Amniotic stem cell (primary cell): ENCODE data around the gene EEF1A2.
A peak's percentile ranks its signal among the peaks of the same experiment; 100 is the strongest.
"Not testable (repeated sequence)": the region's sequence is repeated elsewhere in the genome, so short reads cannot be mapped to it uniquely, and the experiment has no call there.

Experiments used
- DNase-seq: peaks from one replicate; lab custom pipeline; 2025; lab: John Stamatoyannopoulos, UW

The EEF1A2 gene

DNA sequence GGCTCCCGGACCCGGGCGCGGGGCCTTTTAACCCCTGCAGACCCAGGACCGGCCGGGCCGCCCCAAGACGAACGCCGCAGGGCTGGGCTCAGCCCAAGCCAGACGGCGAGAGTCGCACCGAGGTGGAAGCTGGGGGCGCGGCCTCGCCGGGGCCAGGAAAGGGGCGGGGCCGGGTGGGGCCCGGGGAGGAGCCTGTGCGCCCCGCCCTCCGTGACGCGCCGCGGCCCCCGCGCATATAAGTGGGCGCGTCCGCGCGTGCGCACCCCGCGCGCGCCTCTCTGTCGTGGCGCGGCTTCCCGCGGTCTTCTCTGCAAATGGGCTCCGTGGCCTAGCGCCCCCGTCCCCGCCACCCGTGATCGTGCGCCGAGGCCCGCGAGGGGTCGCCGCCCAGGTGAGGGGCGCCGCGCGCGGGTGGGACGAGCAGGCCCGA lies 21.6 kb upstream of the EEF1A2 start, which contains the start of gene PPDPF:
PPDPF (plus strand) TSS at position 262 of the 430 bp plus-strand sequence. CDS start 544 bp downstream, outside the sequence.
- DNase-seq: peak; percentile 62

DNA sequence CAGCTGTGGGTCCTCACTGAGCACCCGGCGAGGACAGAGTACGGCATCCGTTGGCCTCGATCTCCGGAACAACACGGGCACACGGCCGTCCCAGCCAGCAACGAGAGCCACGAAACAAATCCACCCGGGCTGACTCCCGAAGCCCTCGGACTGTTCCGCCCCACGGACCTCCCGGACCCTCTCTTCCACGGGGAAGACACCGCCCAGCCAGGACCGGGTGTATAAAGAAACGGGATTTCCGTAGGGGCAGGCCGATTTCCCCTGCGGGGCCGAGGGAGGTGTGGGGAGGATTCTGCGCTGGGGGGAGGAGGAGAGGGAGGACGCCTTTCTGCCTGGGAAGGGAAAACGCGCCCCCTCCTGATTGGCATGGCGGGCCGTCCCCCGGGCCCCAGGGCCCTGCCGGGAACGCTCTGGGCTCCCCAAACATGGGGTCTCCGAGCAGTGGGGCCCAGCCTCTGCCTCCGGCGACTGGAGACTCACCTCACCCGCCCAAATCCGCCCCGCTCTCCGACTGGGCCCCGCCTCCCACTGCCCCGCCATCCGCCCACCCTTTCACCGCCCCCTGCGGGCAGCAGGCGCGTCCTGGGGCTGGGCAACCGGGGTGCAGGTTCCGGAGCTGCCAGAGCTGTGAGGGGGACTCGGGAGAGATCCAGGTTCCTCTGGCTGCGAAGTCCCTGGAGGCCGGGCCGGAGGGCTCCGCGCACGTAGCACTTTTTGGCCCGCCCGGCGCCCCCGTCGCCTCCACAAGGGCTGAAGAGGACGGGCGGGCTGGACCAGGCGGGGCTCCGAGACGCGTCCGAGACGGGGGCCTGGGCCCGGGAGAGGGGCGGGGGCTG lies 21.0 kb upstream of the EEF1A2 start:
- no peak for DNase-seq

GRCh38 chr20:63518946-63519667 lies 20.2 kb upstream of the EEF1A2 start:
- no peak for DNase-seq

GRCh38 chr20:63518351-63518861 lies 19.5 kb upstream of the EEF1A2 start:
- DNase-seq: no peak

GRCh38 chr20:63517376-63518309 lies 18.8 kb upstream of the EEF1A2 start:
- no peak for DNase-seq

GRCh38 chr20:63514520-63514919 lies 15.6 kb upstream of the EEF1A2 start:
- not testable (repeated sequence) for DNase-seq

- no peak for DNase-seq
Observed at GRCh38 chr20:63513207-63513606, 14.3 kb upstream of the EEF1A2 start.

DNA sequence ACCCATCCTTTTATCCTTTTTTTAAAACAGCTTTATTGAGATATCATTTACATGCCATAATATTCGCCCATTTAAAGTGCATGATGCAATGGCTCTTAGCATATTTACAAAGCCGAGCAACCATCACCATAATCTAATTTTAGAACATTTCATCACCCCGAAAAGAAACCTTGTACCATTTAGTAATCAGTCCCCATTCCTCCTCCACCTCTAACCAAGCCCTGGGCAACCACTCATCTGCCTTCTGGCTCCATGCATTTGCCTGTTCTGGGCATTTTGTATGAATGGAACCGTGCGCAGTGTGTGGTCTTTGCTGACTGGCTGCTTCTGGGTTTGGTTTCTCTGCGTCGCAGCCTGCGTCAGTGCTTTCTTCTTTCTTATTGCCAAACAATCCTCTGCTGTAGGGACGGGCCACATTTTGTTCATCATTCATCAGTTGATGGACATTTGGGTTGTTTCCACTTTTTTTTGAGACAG lies 10.2 kb upstream of the EEF1A2 start:
- DNase-seq: no peak

- DNase-seq: no peak
Observed at GRCh38 chr20:63508072-63508768, 9.3 kb upstream of the EEF1A2 start.

- DNase-seq: no peak
Observed at GRCh38 chr20:63507083-63507743, 8.3 kb upstream of the EEF1A2 start.

GRCh38 chr20:63505723-63506122 lies 6.8 kb upstream of the EEF1A2 start:
- no peak for DNase-seq

DNA sequence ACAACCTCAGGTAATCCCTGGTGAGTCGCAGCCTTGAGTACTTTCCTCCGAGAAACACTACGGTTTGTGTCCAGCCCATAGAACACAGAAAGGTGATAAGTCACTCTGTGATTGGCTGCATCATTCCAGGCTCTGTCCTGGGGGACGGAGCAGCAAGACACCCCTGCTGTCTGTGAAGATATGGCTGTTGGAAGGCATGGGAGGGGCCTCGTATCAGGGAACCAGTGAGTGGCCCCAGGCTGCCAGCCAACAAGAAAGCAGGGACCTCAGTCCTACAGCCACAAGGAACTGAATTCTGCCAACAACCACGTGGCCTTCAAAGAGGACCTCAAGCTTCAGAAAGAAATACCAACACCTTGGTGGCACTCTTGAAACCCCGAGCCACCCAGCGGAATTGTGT lies 6.4 kb upstream of the EEF1A2 start:
- DNase-seq: no peak

GRCh38 chr20:63504642-63505041 lies 5.8 kb upstream of the EEF1A2 start:
- no peak for DNase-seq

DNA sequence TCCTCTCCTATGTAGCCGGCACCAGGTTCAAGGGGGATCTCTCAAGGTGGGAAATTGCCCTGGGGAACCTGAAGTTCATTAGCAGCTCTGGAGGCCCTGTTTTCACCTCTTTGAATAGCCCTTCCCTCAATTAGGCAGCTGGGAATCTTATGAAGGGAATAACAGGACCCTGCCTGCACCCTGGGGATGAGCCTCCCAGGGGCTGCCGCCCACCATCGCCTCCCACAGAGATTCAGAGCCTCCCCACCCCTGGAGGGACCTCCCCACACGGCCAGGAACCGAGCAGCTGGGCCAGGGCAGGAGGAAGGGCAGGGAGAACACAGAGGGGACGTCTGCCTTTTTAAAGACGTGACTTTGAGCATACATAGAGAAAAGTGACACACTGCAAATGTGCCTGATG lies 4.6 kb upstream of the EEF1A2 start:
- DNase-seq: no peak

DNA sequence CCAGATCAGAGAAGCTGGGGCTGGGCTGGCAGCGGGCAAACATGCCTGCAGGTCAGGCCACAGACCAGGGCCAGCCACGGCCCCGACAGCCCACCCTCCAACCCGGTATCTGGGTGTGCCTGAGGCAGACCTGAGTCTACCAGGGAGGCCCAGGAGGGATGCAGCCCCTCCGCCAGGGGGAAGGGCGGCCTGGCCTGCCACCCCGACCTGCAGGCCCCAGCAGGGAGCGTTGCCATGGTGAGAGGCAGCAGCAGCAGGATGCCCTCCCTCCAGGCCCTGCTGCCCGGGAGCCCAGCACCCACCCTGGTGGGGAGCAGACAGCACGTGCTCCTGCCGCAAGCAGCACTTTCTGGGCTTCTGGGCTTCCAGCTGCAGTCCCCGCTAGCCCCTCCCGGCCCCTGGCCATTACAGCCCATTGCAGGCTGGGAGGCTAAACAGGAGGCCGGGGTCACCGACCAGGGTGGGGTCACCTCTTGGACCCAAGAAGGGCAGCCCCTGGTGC lies 3.8 kb upstream of the EEF1A2 start:
- DNase-seq: no peak

DNA sequence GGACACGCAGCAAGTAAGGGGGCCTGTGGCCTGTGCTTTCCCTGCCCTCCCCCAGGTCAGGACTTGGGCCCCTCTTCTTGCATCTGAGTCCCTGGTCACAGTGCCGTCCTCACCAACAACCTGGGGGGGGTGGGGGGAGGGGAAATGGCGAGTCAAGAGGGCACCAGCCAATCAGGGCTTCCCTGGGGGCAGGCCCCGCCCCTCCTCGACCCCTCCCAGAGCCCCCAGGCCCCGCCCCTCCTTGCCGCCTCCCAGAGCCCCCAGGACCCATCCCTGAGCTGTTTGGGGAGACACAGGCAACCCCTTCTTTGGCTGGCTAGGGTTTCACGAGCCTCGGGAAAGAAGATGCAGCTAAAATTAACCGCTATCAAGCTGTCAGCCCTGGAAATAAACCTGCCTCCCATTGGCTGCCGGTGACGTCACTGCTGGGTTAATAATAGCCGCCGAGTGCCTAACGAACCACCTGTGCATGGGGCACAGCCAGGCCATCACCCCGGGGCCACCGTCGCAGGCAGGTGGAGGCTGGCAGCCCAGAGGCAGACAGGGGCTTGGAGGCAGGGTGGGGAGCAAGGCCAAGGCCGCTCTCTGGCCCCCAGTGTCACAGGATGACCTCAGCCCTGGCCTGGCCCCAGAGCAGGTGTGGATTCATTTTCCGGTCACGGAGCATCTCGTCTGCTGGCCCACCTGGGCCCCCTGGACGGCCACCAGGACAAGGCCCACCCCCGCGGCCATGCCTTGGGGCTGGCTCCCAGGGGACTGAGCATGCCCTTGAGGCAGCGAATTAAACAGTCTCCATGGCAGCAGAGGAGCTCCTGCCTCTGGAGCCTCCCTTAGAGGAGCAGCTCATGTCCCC lies 3.2 kb upstream of the EEF1A2 start:
- DNase-seq: no peak

- DNase-seq: no peak
Observed at GRCh38 chr20:63500902-63501817, 2.3 kb upstream of the EEF1A2 start.
